OCI-LY1 (cell line): ENCODE results near the gene RUFY3.

Experiments
- EZH2 ChIP-seq: fragments of 200-600 bp; sonication (generic), shearing (Covaris generic); IDR thresholded peaks from 2 replicates; pipeline ENCODE4 v1.8.0; 2017; ENCODE audit warnings: borderline replicate concordance, mixed run types, mild to moderate bottlenecking, antibody characterized with exemption, low read length, moderate library complexity, mixed read lengths
- TF ChIP-seq, protein P1 (sequence below): fragments of 200-600 bp; sonication (generic), shearing (Covaris generic); IDR thresholded peaks from 2 replicates; pipeline ENCODE4 v1.5.1; 2017; ENCODE audit warnings: mild to moderate bottlenecking, antibody characterized with exemption, low read length, moderate library complexity, mixed read lengths

DNA sequence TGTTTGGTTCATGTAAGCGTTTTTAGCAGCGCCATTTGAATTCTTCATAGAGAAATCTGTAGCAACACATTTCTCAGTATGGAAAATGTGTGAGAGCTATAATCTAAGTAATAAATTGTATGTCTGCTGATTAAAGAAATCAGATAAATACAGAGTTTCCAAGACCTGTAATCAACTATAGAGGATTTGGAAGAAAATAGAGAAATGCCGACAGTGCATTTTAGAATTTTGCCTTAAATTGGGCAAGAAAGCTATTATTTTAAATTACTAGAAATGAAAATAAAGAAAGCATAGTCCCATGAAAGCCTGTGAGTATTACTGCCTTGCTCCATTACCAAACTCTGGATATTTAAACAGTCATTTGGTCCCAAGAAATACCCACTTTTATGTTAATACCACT is 2.7 kb downstream of the RUFY3 start:
- TF ChIP-seq, protein P1, sequence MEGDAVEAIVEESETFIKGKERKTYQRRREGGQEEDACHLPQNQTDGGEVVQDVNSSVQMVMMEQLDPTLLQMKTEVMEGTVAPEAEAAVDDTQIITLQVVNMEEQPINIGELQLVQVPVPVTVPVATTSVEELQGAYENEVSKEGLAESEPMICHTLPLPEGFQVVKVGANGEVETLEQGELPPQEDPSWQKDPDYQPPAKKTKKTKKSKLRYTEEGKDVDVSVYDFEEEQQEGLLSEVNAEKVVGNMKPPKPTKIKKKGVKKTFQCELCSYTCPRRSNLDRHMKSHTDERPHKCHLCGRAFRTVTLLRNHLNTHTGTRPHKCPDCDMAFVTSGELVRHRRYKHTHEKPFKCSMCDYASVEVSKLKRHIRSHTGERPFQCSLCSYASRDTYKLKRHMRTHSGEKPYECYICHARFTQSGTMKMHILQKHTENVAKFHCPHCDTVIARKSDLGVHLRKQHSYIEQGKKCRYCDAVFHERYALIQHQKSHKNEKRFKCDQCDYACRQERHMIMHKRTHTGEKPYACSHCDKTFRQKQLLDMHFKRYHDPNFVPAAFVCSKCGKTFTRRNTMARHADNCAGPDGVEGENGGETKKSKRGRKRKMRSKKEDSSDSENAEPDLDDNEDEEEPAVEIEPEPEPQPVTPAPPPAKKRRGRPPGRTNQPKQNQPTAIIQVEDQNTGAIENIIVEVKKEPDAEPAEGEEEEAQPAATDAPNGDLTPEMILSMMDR, result no peak
- no peak for TF ChIP-seq EZH2
